GM23338 (cell line): Measurements from ENCODE around the gene HSF4. TPM values are rescaled to one million over a fixed set of nuclear protein-coding genes. Genes with fewer than 3 reads are reported as not detected.

Experiments used
- ATAC-seq: fragments of 200-7000 bp; cut with Tn5 transposase; 3 replicates; pipeline ENCODE4 v1.9.1; 2020
- DNase-seq: peaks from one replicate; pipeline ENCODE4 v3.0.0-alpha.2; 2015; ENCODE audit warnings: low spot score
- H2AFZ ChIP-seq: fragments of 200-600 bp; sonication (generic); 2 replicates; pipeline ENCODE4 v1.8.0; 2016; ENCODE audit warnings: antibody characterized with exemption, mild to moderate bottlenecking, moderate library complexity
- H3F3A ChIP-seq: fragments of 200-600 bp; sonication (generic); replicated peaks from 2 replicates; pipeline ENCODE4 v1.8.0; 2017; ENCODE audit warnings: antibody characterized with exemption, mixed run types, low read depth
- H3K27ac ChIP-seq: fragments of 200-600 bp; sonication (generic); 2 replicates; pipeline ENCODE4 v1.6.1; 2016; ENCODE audit warnings: low read depth
- H3K27me3 ChIP-seq: fragments of 200-600 bp; sonication (generic); 2 replicates; pipeline ENCODE4 v1.8.0; 2016; ENCODE audit warnings: mild to moderate bottlenecking, mixed run types, moderate library complexity; ENCODE audit not compliant: insufficient read depth
- H3K36me3 ChIP-seq: fragments of 200-600 bp; sonication (generic); 2 replicates; pipeline ENCODE4 v1.8.0; 2016; ENCODE audit warnings: mild to moderate bottlenecking; ENCODE audit not compliant: insufficient read depth
- H3K4me1 ChIP-seq: fragments of 200-600 bp; sonication (generic); 2 replicates; pipeline ENCODE4 v1.8.0; 2016; ENCODE audit warnings: mild to moderate bottlenecking, moderate library complexity; ENCODE audit not compliant: insufficient read depth
- H3K4me2 ChIP-seq: fragments of 200-600 bp; sonication (generic); 2 replicates; pipeline ENCODE4 v1.7.1; 2017; ENCODE audit warnings: mixed run types
- H3K4me3 ChIP-seq: fragments of 200-600 bp; sonication (generic); 2 replicates; pipeline ENCODE4 v1.6.1; 2016; ENCODE audit warnings: mixed run types
- H3K79me2 ChIP-seq: fragments of 200-600 bp; sonication (generic); replicated peaks from 2 replicates; pipeline ENCODE4 v1.8.0; 2017; ENCODE audit warnings: mild to moderate bottlenecking; ENCODE audit not compliant: insufficient read depth
- H3K9me2 ChIP-seq: fragments of 200-600 bp; sonication (generic); 2 replicates; pipeline ENCODE4 v1.8.0; 2017; ENCODE audit not compliant: insufficient read depth
- H4K20me1 ChIP-seq: fragments of 200-600 bp; sonication (generic); replicated peaks from 2 replicates; pipeline ENCODE4 v1.8.0; 2017; ENCODE audit warnings: mild to moderate bottlenecking; ENCODE audit not compliant: insufficient read depth
- H3K27ac Mint-ChIP-seq: 2 replicates; pipeline ENCODE4 v1.8.0; 2020; ENCODE audit warnings: inconsistent platforms, mild to moderate bottlenecking, moderate library complexity, mixed read lengths
- H3K27me3 Mint-ChIP-seq: 3 replicates; pipeline ENCODE4 v1.8.0; 2022; ENCODE audit warnings: low read depth, mild to moderate bottlenecking, moderate library complexity, mixed read lengths, inconsistent platforms; ENCODE audit not compliant: insufficient read depth, poor library complexity
- H3K36me3 Mint-ChIP-seq: 3 replicates; pipeline ENCODE4 v1.8.0; 2021; ENCODE audit warnings: low read depth, mild to moderate bottlenecking, inconsistent platforms, moderate library complexity, mixed read lengths
- H3K4me1 Mint-ChIP-seq: 3 replicates; pipeline ENCODE4 v1.8.0; 2020; ENCODE audit warnings: mild to moderate bottlenecking, inconsistent platforms, mixed read lengths
- H3K4me3 Mint-ChIP-seq: 3 replicates; pipeline ENCODE4 v1.8.0; 2021; ENCODE audit warnings: moderate library complexity, mild to moderate bottlenecking, inconsistent platforms, mixed read lengths
- H3K9me3 Mint-ChIP-seq: 3 replicates; pipeline ENCODE4 v1.8.0; 2020; ENCODE audit warnings: moderate library complexity, mild to moderate bottlenecking, inconsistent platforms, mixed read lengths
- NANOG ChIP-seq: IDR thresholded peaks from 2 replicates; pipeline ENCODE4 v1.6.1; 2016; ENCODE audit warnings: antibody characterized with exemption, borderline replicate concordance
- REST ChIP-seq: IDR thresholded peaks from one replicate; pipeline ENCODE4 v1.6.1; 2018; ENCODE audit warnings: antibody characterized with exemption; ENCODE audit not compliant: unreplicated experiment
- polyA plus RNA-seq: library from polyadenylated mRNA; unstranded; fragments of >200 nt; fragmentation: Nextera tagmentation; extraction: Ambion mirVana; gene quantifications from 2 replicates; pipeline ENCODE4 v1.2.1, GENCODE V29; 2016
- total RNA-seq: library from RNA; depleted of rRNA; stranded (reverse); fragments of >200 nt; shearing (Covaris generic); gene quantifications from 2 replicates; pipeline ENCODE4 v1.2.3, GENCODE V29; 2014
- TF ChIP-seq, protein P1 (sequence below): IDR thresholded peaks from 2 replicates; pipeline ENCODE4 v1.6.1; 2016; ENCODE audit warnings: antibody characterized with exemption
- TF ChIP-seq, protein P2 (sequence below), 2 experiments: fragments of 200-600 bp in 1 of 2; sonication (generic) in 1 of 2; conservative IDR thresholded peaks; 2 replicates each; pipeline versions ENCODE4 v1.5.1 to v1.6.1; 2016 to 2017; ENCODE audit warnings: antibody characterized with exemption in 2 of 2, low read depth in 2 of 2, mild to moderate bottlenecking in 2 of 2, moderate library complexity in 1 of 2

The HSF4 gene
- total and polyA plus RNA-seq, 2 experiments from 2014 or later, result 0.19 to 1.3 TPM

DNA sequence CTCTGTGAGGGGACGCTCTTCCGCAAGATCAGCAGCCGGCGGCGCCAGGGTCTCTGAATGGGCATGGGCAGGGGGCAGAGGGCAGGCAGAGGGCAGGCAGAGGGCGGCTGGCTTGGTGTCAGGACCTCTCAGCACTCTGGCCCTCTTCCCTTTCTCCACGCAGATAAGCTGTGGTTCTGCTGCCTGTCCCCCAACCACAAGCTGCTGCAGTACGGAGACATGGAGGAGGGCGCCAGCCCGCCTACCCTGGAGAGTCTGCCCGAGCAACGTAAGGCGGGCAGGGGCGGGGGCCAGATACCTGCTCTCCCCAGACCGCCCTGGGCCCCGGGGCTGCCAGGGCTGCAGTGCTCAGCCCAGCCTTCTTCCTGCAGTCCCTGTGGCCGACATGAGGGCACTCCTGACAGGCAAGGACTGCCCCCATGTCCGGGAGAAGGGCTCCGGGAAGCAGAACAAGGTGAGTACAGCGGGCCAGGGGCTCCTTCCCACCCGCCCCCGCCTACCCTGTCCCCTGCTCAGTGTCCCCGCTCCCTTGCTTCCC lies 38.5 kb downstream of the HSF4 start (continued):
- TF ChIP-seq, protein P1, sequence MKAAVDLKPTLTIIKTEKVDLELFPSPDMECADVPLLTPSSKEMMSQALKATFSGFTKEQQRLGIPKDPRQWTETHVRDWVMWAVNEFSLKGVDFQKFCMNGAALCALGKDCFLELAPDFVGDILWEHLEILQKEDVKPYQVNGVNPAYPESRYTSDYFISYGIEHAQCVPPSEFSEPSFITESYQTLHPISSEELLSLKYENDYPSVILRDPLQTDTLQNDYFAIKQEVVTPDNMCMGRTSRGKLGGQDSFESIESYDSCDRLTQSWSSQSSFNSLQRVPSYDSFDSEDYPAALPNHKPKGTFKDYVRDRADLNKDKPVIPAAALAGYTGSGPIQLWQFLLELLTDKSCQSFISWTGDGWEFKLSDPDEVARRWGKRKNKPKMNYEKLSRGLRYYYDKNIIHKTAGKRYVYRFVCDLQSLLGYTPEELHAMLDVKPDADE, result no peak
- TF ChIP-seq, protein P2, sequence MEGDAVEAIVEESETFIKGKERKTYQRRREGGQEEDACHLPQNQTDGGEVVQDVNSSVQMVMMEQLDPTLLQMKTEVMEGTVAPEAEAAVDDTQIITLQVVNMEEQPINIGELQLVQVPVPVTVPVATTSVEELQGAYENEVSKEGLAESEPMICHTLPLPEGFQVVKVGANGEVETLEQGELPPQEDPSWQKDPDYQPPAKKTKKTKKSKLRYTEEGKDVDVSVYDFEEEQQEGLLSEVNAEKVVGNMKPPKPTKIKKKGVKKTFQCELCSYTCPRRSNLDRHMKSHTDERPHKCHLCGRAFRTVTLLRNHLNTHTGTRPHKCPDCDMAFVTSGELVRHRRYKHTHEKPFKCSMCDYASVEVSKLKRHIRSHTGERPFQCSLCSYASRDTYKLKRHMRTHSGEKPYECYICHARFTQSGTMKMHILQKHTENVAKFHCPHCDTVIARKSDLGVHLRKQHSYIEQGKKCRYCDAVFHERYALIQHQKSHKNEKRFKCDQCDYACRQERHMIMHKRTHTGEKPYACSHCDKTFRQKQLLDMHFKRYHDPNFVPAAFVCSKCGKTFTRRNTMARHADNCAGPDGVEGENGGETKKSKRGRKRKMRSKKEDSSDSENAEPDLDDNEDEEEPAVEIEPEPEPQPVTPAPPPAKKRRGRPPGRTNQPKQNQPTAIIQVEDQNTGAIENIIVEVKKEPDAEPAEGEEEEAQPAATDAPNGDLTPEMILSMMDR (conservative IDR thresholded peaks at IDR 0.05; ENCODE audit: low read depth in 2 of 2), result no peak

DNA sequence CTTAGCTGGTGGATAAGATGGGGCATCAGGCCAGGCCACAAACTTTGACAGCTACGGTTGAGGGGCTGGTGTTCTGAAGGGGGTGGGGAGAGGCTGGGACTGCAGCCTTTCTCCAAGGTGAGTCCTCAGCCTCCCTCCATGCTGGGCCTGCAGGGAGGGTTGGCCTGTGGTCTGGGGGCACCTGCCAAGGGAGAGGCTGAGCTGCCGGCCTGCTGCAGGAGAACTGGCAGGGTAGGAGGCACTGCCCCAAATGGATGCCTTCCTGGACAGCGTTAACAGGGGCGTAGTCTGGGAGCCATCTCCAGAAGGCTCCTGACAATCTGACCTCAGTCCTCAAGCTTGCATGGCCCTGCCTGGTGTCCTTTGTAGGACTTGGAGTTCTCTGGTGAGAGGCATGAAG lies 39.5 kb downstream of the HSF4 start:
- H3K27me3 ChIP-seq, result no peaks in the 10 kb centered on the region
- H3K4me1 Mint-ChIP-seq, result peaks cover 7% of the 10 kb centered on the region
- H3K9me3 Mint-ChIP-seq, result no peaks in the 10 kb centered on the region
- no peak overlapping the region for H3K4me2 ChIP-seq
- H3K27me3 Mint-ChIP-seq, result peaks cover 13% of the 10 kb centered on the region
- no peaks in the 10 kb centered on the region for H3K79me2 ChIP-seq
- no peaks in the 10 kb centered on the region for H4K20me1 ChIP-seq
- no peaks in the 10 kb centered on the region for H3K36me3 ChIP-seq
- H3K36me3 Mint-ChIP-seq, result peaks cover 5% of the 10 kb centered on the region; the same call in 1 of the 3 replicates
- DNase-seq (no peak), ATAC-seq (no peak)
- no peak overlapping the region for H2AFZ ChIP-seq
- H3K4me3 ChIP-seq, result no peak overlapping the region
- H3K27ac ChIP-seq, result no peak overlapping the region
- no peaks in the 10 kb centered on the region for H3K4me1 ChIP-seq
- H3K9me2 ChIP-seq, result no peaks in the 10 kb centered on the region
- no peak overlapping the region for H3K4me3 Mint-ChIP-seq
- TF ChIP-seq, protein P1, result no peak
- TF ChIP-seq REST (no peak), NANOG (no peak)
- TF ChIP-seq, protein P2 (conservative IDR thresholded peaks at IDR 0.05; ENCODE audit: low read depth in 2 of 2), result no peak
- H3F3A ChIP-seq, result no peaks in the 10 kb centered on the region; the same call in 1 of the 2 replicates
- no peak overlapping the region for H3K27ac Mint-ChIP-seq
